HG02973 (cell line): Measurements from ENCODE around the gene TEKTIP1.
"Not testable (repeated sequence)": the region's sequence is repeated elsewhere in the genome, so short reads cannot be mapped to it uniquely, and the experiment has no call there.

Experiments
- ATAC-seq: cut with Tn5 transposase; IDR thresholded peaks from one replicate; pipeline ENCODE4 v1.9.1; 2021; ENCODE audit warnings: moderate library complexity; ENCODE audit not compliant: unreplicated experiment

Gene TEKTIP1

GRCh38 chr19:3507371-3508120, 31.4 kb upstream of the TEKTIP1 start:
- ATAC-seq = no peak

- ATAC-seq = not testable (repeated sequence)
These were observed 30.8 kb upstream of the TEKTIP1 start for GRCh38 chr19:3508121-3508661.

GRCh38 chr19:3508771-3509535, 30.0 kb upstream of the TEKTIP1 start:
- no peak for ATAC-seq

GRCh38 chr19:3509566-3509989, 29.4 kb upstream of the TEKTIP1 start:
- ATAC-seq = no peak

GRCh38 chr19:3510727-3511126, 28.2 kb upstream of the TEKTIP1 start:
- ATAC-seq = no peak

GRCh38 chr19:3511506-3512251, 27.3 kb upstream of the TEKTIP1 start:
- ATAC-seq = no peak

- no peak for ATAC-seq
These were observed 26.3 kb upstream of the TEKTIP1 start for GRCh38 chr19:3512562-3513228.

- no peak for ATAC-seq
These were observed 25.5 kb upstream of the TEKTIP1 start for GRCh38 chr19:3513229-3514140.

GRCh38 chr19:3514930-3515329, 24.0 kb upstream of the TEKTIP1 start:
- no peak for ATAC-seq

GRCh38 chr19:3515891-3516422, 23.0 kb upstream of the TEKTIP1 start:
- no peak for ATAC-seq

GRCh38 chr19:3516675-3517207, 22.2 kb upstream of the TEKTIP1 start:
- ATAC-seq = no peak

GRCh38 chr19:3517638-3518037, 21.3 kb upstream of the TEKTIP1 start:
- ATAC-seq = no peak

- ATAC-seq = no peak
These were observed 20.7 kb upstream of the TEKTIP1 start for GRCh38 chr19:3518255-3518654.

GRCh38 chr19:3518659-3519058, 20.3 kb upstream of the TEKTIP1 start:
- ATAC-seq = no peak

GRCh38 chr19:3519126-3519525, 19.8 kb upstream of the TEKTIP1 start:
- ATAC-seq = no peak

GRCh38 chr19:3520166-3521103, 18.5 kb upstream of the TEKTIP1 start:
- no peak for ATAC-seq

- no peak for ATAC-seq
These were observed 17.9 kb upstream of the TEKTIP1 start for GRCh38 chr19:3521104-3521445.
